IPS-NIHi11 (cell line): ENCODE results near the gene CTF1.
"Not testable (repeated sequence)": the region's sequence is repeated elsewhere in the genome, so short reads cannot be mapped to it uniquely, and the experiment has no call there.

Experiments used
- DNase-seq: peaks from one replicate; pipeline ENCODE4 v3.0.0; 2012; ENCODE audit warnings: mixed read lengths, low spot score

The CTF1 gene

GRCh38 chr16:30896261-30896888 lies at the start of gene CTF1:
TSS of gene CTF1 (plus strand) at chr16:30896614. CDS start at chr16:30896644, 30 bp downstream.
- peak; percentile 70 for DNase-seq

GRCh38 chr16:30846649-30847402 lies 49.6 kb upstream of the CTF1 start:
- DNase-seq, result no peak

GRCh38 chr16:30850246-30850645 lies 46.2 kb upstream of the CTF1 start:
- no peak for DNase-seq

- DNase-seq, result no peak
Observed at GRCh38 chr16:30853758-30854157, 42.7 kb upstream of the CTF1 start.

GRCh38 chr16:30858111-30858495 lies 38.3 kb upstream of the CTF1 start:
- no peak for DNase-seq

- DNase-seq, result no peak
Observed at GRCh38 chr16:30858829-30859423, 37.5 kb upstream of the CTF1 start.

- DNase-seq, result not testable (repeated sequence)
Observed at GRCh38 chr16:30860729-30861128, 35.7 kb upstream of the CTF1 start.

GRCh38 chr16:30863178-30863577 lies 33.2 kb upstream of the CTF1 start:
- not testable (repeated sequence) for DNase-seq

GRCh38 chr16:30866031-30866430 lies 30.4 kb upstream of the CTF1 start:
- no peak for DNase-seq

GRCh38 chr16:30867747-30868146 lies 28.7 kb upstream of the CTF1 start:
- DNase-seq, result no peak

GRCh38 chr16:30870904-30871303 lies 25.5 kb upstream of the CTF1 start:
- DNase-seq, result no peak

- DNase-seq, result no peak
Observed at GRCh38 chr16:30874244-30874820, 22.1 kb upstream of the CTF1 start.

GRCh38 chr16:30874821-30875717 lies 21.3 kb upstream of the CTF1 start:
- peak; percentile 96 for DNase-seq

- DNase-seq, result no peak
Observed at GRCh38 chr16:30875871-30876801, 20.3 kb upstream of the CTF1 start.

GRCh38 chr16:30876867-30877266 lies 19.5 kb upstream of the CTF1 start:
- DNase-seq, result peak; percentile 63

- no peak for DNase-seq
Observed at GRCh38 chr16:30882429-30883310, 13.7 kb upstream of the CTF1 start.

- no peak for DNase-seq
Observed at GRCh38 chr16:30884760-30885159, 11.7 kb upstream of the CTF1 start.

GRCh38 chr16:30885196-30885595 lies 11.2 kb upstream of the CTF1 start:
- no peak for DNase-seq

GRCh38 chr16:30886145-30886544 lies 10.3 kb upstream of the CTF1 start:
- no peak for DNase-seq

- DNase-seq, result no peak
Observed at GRCh38 chr16:30887927-30888326, 8.5 kb upstream of the CTF1 start.
